HG03060 (cell line): Measurements from ENCODE around the gene MOXD1.
"Not testable (repeated sequence)": the region's sequence is repeated elsewhere in the genome, so short reads cannot be mapped to it uniquely, and the experiment has no call there.

Experiments used
- ATAC-seq: cut with Tn5 transposase; IDR thresholded peaks from one replicate; pipeline ENCODE4 v1.9.1; 2021; ENCODE audit warnings: low read depth, moderate number of reproducible peaks; ENCODE audit not compliant: unreplicated experiment

Gene MOXD1

GRCh38 chr6:132357120-132357519 is 44.2 kb downstream of the MOXD1 start:
- ATAC-seq = no peak

- ATAC-seq = no peak
These were observed 46.6 kb downstream of the MOXD1 start for GRCh38 chr6:132354517-132355167.

- ATAC-seq = not testable (repeated sequence)
These were observed 49.3 kb downstream of the MOXD1 start for GRCh38 chr6:132351986-132352385.

GRCh38 chr6:132348231-132348630 is 53.0 kb downstream of the MOXD1 start:
- no peak for ATAC-seq

GRCh38 chr6:132344811-132345210 is 56.5 kb downstream of the MOXD1 start:
- ATAC-seq = no peak

- ATAC-seq = no peak
These were observed 59.6 kb downstream of the MOXD1 start for GRCh38 chr6:132341646-132342045.

GRCh38 chr6:132334521-132334885 is 66.8 kb downstream of the MOXD1 start:
- ATAC-seq = no peak

GRCh38 chr6:132333639-132334520 is 67.4 kb downstream of the MOXD1 start:
- no peak for ATAC-seq

- no peak for ATAC-seq
These were observed 70.5 kb downstream of the MOXD1 start for GRCh38 chr6:132330759-132331158.

- ATAC-seq = no peak
These were observed 78.9 kb downstream of the MOXD1 start for GRCh38 chr6:132322398-132322797.

GRCh38 chr6:132320007-132320406 is 81.3 kb downstream of the MOXD1 start:
- no peak for ATAC-seq

- no peak for ATAC-seq
These were observed 84.3 kb downstream of the MOXD1 start for GRCh38 chr6:132316970-132317369.

- no peak for ATAC-seq
These were observed 86.8 kb downstream of the MOXD1 start for GRCh38 chr6:132314432-132314831.

- no peak for ATAC-seq
These were observed 90.4 kb downstream of the MOXD1 start for GRCh38 chr6:132310921-132311320.

- ATAC-seq = not testable (repeated sequence)
These were observed 91.1 kb downstream of the MOXD1 start for GRCh38 chr6:132310151-132310550.

GRCh38 chr6:132304891-132305305 is 96.4 kb downstream of the MOXD1 start:
- no peak for ATAC-seq

- ATAC-seq = peak; percentile 44
These were observed 100.8 kb downstream of the MOXD1 start for GRCh38 chr6:132300323-132300949.

GRCh38 chr6:132298344-132298949 is 102.8 kb downstream of the MOXD1 start:
- peak; percentile 41 for ATAC-seq

- no peak for ATAC-seq
These were observed 111.5 kb downstream of the MOXD1 start for GRCh38 chr6:132289756-132290155.

- ATAC-seq = no peak
These were observed 114.2 kb downstream of the MOXD1 start for GRCh38 chr6:132287101-132287500.
